Stimulated activated naive CD8-positive, alpha-beta T cell treated with anti-CD3 and anti-CD28 coated beads, Interleukin-15, Interleukin-2, amounts not matched to agents 100 ng/mL and 50 ng/mL, for 24 hours (primary cell): Measurements from ENCODE around the gene CABP7.

Source experiments
- H3K27ac Mint-ChIP-seq: one replicate; pipeline ENCODE4 v1.8.0; 2021; ENCODE audit warnings: mild to moderate bottlenecking, mixed read lengths
- H3K27me3 Mint-ChIP-seq: one replicate; pipeline ENCODE4 v1.8.0; 2021; ENCODE audit warnings: mixed read lengths
- H3K36me3 Mint-ChIP-seq: one replicate; pipeline ENCODE4 v1.8.0; 2021; ENCODE audit warnings: low read depth, mixed read lengths
- H3K4me1 Mint-ChIP-seq: one replicate; pipeline ENCODE4 v1.8.0; 2021; ENCODE audit warnings: low read depth, mixed read lengths
- H3K4me3 Mint-ChIP-seq: one replicate; pipeline ENCODE4 v1.8.0; 2021; ENCODE audit warnings: mild to moderate bottlenecking, mixed read lengths
- H3K9me3 Mint-ChIP-seq: one replicate; pipeline ENCODE4 v1.8.0; 2021; ENCODE audit warnings: mixed read lengths

CABP7 gene

GRCh38 chr22:29726106-29726505 is 6.3 kb downstream of the CABP7 start:
- Mint-ChIP-seq H3K27ac (no peak overlapping the region), H3K36me3 (no peaks in the 10 kb centered on the region), H3K27me3 (peaks cover 7% of the 10 kb centered on the region), H3K4me1 (no peaks in the 10 kb centered on the region), H3K9me3 (no peaks in the 10 kb centered on the region), H3K4me3 (no peak overlapping the region)

GRCh38 chr22:29726512-29727130 is 6.8 kb downstream of the CABP7 start:
- Mint-ChIP-seq H3K4me3 (no peak overlapping the region), H3K36me3 (no peaks in the 10 kb centered on the region), H3K4me1 (no peaks in the 10 kb centered on the region), H3K27ac (no peak overlapping the region), H3K27me3 (peaks cover 3% of the 10 kb centered on the region), H3K9me3 (no peaks in the 10 kb centered on the region)

- no peak overlapping the region for H3K27ac Mint-ChIP-seq
- H3K4me3 Mint-ChIP-seq, result no peak overlapping the region
- H3K4me1 Mint-ChIP-seq, result no peaks in the 10 kb centered on the region
- H3K27me3 Mint-ChIP-seq, result no peaks in the 10 kb centered on the region
- no peaks in the 10 kb centered on the region for H3K36me3 Mint-ChIP-seq
- H3K9me3 Mint-ChIP-seq, result no peaks in the 10 kb centered on the region
Measured at GRCh38 chr22:29727131-29727523, 7.3 kb downstream of the CABP7 start.

DNA sequence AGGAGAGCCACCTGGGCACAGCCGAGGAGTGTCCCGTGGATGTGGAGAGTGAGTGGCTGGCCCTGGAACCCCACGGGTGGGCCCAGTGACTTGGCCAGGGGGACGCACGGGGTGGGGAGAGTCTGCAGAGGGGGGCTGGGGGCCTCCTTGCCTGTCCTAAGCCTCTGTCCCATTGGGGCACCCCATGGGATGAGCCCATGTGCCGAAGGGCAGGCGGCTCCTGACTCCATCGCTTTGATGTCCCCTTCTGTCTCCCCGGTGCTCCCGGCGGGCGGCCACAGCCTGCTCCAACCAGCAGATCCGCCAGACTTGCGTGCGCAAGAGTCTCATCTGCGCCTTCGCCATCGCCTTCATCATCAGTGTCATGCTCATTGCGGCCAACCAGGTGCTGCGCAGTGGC is 9.4 kb downstream of the CABP7 start:
- Mint-ChIP-seq H3K9me3 (no peaks in the 10 kb centered on the region), H3K27me3 (no peaks in the 10 kb centered on the region), H3K4me3 (no peak overlapping the region), H3K4me1 (no peaks in the 10 kb centered on the region), H3K36me3 (no peaks in the 10 kb centered on the region), H3K27ac (no peak overlapping the region)

DNA sequence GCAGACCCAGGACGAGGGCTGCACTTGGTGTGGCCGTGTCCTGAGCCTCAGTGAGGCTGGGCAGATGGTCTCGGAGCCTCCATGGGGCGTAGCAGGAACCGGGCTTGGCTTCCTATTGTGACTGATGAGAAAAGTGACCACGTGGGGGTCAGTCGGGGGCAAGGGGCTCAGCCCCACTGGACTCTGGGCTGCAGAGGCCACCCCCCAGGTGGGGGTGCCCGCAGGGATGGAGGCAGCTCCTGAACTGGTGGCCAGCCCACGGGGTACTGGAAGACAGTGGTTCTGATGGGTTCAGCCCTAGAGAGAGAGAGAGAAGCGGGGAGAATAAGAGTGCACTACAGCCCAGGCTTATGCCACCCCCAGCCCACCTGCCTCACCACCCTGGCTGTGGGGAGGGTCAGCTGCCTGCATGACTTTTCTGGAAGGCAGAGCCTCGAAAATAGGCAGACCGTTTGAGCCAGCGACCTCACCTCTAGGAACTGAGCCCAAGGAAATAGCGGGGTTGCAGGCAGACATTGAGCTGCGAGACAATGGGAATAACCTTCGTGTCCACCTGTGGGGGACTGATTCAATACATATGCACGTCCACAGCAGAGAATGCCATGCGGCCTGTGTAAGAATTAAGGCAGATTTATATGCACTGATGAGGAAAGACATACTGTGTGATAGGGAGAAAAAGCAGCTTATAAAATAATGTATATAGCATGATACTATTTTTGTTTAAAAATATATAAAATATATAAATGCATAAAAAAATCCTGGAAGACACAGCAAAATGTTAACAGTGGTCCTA is 11.5 kb downstream of the CABP7 start:
- H3K4me1 Mint-ChIP-seq, result no peaks in the 10 kb centered on the region
- no peak overlapping the region for H3K27ac Mint-ChIP-seq
- no peaks in the 10 kb centered on the region for H3K27me3 Mint-ChIP-seq
- no peaks in the 10 kb centered on the region for H3K9me3 Mint-ChIP-seq
- no peaks in the 10 kb centered on the region for H3K36me3 Mint-ChIP-seq
- H3K4me3 Mint-ChIP-seq, result no peak overlapping the region

GRCh38 chr22:29732883-29733282 is 13.1 kb downstream of the CABP7 start:
- H3K4me3 Mint-ChIP-seq, result no peak overlapping the region
- no peak overlapping the region for H3K27ac Mint-ChIP-seq
- H3K36me3 Mint-ChIP-seq, result no peaks in the 10 kb centered on the region
- H3K9me3 Mint-ChIP-seq, result no peaks in the 10 kb centered on the region
- no peaks in the 10 kb centered on the region for H3K27me3 Mint-ChIP-seq
- no peaks in the 10 kb centered on the region for H3K4me1 Mint-ChIP-seq

- H3K9me3 Mint-ChIP-seq, result no peaks in the 10 kb centered on the region
- no peak overlapping the region for H3K4me3 Mint-ChIP-seq
- no peaks in the 10 kb centered on the region for H3K36me3 Mint-ChIP-seq
- H3K4me1 Mint-ChIP-seq, result no peaks in the 10 kb centered on the region
- H3K27me3 Mint-ChIP-seq, result no peaks in the 10 kb centered on the region
- no peak overlapping the region for H3K27ac Mint-ChIP-seq
Measured at GRCh38 chr22:29733362-29734201, 13.8 kb downstream of the CABP7 start.

GRCh38 chr22:29734406-29734805 is 14.6 kb downstream of the CABP7 start:
- peaks cover 3% of the 10 kb centered on the region for H3K36me3 Mint-ChIP-seq
- no peaks in the 10 kb centered on the region for H3K27me3 Mint-ChIP-seq
- H3K4me1 Mint-ChIP-seq, result no peaks in the 10 kb centered on the region

GRCh38 chr22:29734838-29735237 is 15.0 kb downstream of the CABP7 start:
- H3K27ac Mint-ChIP-seq, result no peak overlapping the region
- no peaks in the 10 kb centered on the region for H3K4me1 Mint-ChIP-seq
- H3K27me3 Mint-ChIP-seq, result no peaks in the 10 kb centered on the region
- no peaks in the 10 kb centered on the region for H3K9me3 Mint-ChIP-seq
- peaks cover 3% of the 10 kb centered on the region for H3K36me3 Mint-ChIP-seq
- no peak overlapping the region for H3K4me3 Mint-ChIP-seq

More at GRCh38 chr22:29734406-29734805, 14.6 kb downstream of the CABP7 start:
- H3K4me3 Mint-ChIP-seq, result no peak overlapping the region
- no peaks in the 10 kb centered on the region for H3K9me3 Mint-ChIP-seq
- no peak overlapping the region for H3K27ac Mint-ChIP-seq

- Mint-ChIP-seq H3K4me3 (no peak overlapping the region), H3K27ac (no peak overlapping the region), H3K36me3 (peaks cover 3% of the 10 kb centered on the region), H3K4me1 (no peaks in the 10 kb centered on the region), H3K9me3 (no peaks in the 10 kb centered on the region), H3K27me3 (no peaks in the 10 kb centered on the region)
Measured at GRCh38 chr22:29735416-29735815, 15.6 kb downstream of the CABP7 start.

DNA sequence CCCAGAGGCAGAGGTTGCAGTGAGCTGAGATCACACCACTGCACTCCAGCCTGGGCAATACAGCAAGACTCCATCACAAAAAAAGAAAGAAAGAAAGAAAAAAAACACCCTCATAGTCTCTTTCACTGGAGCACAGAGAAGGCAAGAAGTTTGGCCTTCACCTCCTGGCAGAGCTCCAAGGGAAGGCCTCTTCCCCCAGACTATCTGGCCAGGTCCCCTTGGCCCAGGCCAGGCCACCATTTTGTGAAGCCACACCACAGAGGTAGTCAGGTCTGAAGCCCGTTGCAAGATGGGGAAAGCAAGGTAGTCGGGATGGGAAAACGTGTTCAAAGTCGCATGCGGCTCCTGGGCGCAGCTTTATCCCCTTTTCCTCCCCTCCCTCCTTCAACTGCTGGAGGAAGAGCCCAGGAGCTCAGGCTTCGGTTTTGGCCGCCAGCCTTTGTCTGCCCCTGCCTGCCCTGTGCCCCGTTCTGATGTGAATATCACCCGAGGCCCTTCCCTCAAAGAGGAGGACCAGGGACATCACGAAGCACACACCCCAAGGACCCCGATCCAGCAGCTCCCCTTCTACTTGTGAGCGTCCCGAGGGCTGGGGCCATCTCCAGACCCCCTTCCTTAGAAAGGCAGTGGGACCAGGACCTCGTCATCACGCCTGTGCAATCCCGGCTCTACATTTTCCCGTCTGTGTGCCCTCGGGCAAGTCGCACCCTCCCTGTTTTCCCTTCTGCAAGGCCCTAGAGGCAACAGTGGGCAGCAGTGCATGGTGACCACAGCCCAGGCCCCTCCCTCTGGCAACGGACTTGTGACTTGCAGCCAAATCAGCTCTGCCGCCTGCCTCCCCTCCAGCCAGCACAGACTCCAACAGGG is 17.7 kb downstream of the CABP7 start:
- Mint-ChIP-seq H3K9me3 (no peaks in the 10 kb centered on the region), H3K36me3 (peaks cover 9% of the 10 kb centered on the region), H3K27ac (no peak overlapping the region), H3K4me3 (no peak overlapping the region), H3K27me3 (no peaks in the 10 kb centered on the region), H3K4me1 (no peaks in the 10 kb centered on the region)

DNA sequence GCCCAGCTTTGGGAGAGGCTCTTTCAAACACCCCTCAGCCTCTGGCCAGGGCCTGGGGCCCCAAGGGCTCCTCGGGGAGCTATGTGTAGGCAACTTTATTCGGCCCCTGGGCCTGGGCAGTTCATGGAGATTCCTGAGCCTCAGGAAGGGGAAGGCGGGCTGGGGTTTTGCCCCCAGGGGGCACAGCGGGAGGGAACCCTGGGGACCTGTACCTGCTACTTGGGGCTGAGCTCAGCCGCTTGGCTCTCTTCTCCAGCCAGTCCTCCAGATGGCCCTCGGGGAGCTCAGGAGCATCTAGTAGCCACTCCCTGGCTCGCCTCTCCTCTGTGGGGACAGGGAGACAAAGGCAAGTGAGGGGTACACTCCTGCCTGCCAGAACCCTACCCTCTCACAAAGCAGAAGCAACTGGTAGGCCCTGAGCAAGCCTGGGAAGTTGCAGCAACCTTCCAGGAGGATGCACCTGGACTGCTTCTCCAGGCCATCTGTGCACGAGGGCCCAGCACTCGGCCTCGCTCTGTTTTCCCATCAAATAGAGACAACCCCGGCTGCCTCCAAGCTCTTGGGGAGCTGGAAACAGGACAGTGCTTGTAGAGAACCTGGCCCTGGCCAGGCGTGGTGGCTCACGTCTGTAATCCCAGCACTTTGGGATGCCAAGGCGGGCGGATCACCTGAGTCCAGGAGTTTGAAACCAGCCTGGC is 18.5 kb downstream of the CABP7 start:
- H3K36me3 Mint-ChIP-seq, result peaks cover 9% of the 10 kb centered on the region
- H3K4me3 Mint-ChIP-seq, result no peak overlapping the region
- no peaks in the 10 kb centered on the region for H3K27me3 Mint-ChIP-seq
- no peaks in the 10 kb centered on the region for H3K9me3 Mint-ChIP-seq
- H3K27ac Mint-ChIP-seq, result no peak overlapping the region
- H3K4me1 Mint-ChIP-seq, result no peaks in the 10 kb centered on the region

DNA sequence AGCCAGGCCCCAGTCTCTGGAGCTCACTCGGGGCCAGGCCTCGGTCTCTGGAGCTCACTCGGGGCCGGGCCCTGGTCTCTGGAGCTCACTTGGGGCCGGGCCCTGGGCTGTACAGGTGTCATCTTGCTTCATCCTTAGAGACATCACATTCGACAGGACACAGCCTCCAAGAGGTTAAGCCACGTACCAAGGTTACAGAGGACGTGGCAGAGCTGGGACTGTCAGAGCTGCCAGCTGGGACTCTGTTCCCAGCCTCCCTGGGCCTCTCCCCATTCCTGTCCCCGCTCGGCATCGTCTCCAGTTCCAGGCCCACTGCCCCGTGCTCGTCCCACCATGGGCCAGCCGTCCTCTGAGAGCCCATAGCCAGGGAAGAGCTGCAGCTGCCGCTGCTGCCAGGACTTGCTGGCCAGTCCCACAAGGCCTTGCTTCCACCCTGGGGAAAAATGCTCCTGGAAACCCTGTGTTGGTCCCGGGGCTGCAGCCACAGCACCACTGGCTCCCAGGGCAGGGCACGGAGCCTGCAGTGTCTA is 19.6 kb downstream of the CABP7 start:
- Mint-ChIP-seq H3K27ac (no peak overlapping the region), H3K4me3 (no peak overlapping the region)

DNA sequence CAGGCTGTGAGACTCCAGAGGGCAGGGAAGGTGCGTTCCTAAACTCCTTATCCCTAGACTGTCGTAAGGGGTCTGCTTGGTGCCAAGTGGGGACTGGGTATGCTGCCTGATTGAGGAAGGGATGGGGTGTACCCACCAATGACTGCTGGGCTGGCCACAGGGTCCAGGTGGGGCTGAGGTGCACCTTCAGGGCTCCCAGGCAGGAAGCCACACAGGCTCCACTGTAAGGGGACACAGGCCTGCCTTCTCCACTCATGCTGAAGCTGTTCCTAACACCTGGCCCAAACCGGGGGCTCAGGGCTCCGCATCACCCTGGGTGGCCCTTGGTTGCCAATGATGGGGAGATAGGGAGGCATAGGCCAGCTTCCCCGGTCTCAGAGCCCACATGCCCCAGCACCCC is 20.4 kb downstream of the CABP7 start:
- Mint-ChIP-seq H3K4me1 (no peaks in the 10 kb centered on the region), H3K4me3 (no peak overlapping the region), H3K27me3 (no peaks in the 10 kb centered on the region), H3K36me3 (peaks cover 9% of the 10 kb centered on the region), H3K9me3 (no peaks in the 10 kb centered on the region), H3K27ac (no peak overlapping the region)

More for the DNA sequence above, 19.6 kb downstream of the CABP7 start:
- H3K36me3 Mint-ChIP-seq, result peaks cover 9% of the 10 kb centered on the region
- H3K9me3 Mint-ChIP-seq, result no peaks in the 10 kb centered on the region
- H3K27me3 Mint-ChIP-seq, result no peaks in the 10 kb centered on the region
- H3K4me1 Mint-ChIP-seq, result no peaks in the 10 kb centered on the region
